Superior temporal gyrus (tissue), 1 donor: ENCODE results near the gene CBFA2T3.

ENCODE experiments used
- DNase-seq: peaks from one replicate; pipeline ENCODE4 v3.0.0-alpha.2; 2016; ENCODE audit errors: extremely low spot score

Gene CBFA2T3

DNA sequence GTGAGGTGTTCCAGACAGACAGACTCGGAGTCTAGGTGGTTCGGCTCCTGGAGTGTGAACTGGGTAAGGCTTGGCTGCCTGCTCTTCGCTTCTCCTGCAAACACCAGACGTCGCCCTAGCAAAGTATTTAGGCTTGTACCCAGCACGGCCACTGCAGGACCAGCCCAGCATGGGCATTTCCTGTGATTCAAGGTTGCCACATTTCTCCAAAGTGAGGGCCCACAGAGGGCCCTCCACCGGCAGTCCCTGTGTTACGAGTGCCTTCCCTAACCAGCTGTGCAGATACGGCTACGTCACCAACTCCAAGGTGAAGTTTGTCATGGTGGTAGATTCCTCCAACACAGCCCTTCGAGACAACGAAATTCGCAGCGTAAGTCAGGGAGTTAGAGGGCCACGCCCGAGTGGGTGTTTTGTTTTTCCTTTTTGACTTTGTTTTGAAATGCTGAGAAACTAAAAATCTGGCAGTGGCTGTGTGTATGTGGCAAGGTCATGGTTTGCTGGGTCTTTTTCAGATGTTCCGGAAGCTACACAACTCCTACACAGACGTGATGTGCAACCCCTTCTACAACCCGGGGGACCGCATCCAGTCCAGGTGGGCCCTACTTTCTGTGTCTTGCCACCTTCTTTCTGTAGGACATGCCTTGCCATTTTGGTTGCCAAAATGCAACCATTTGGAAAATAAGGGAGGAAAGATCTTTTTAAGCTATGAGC, 117.5 kb downstream of the CBFA2T3 start:
- DNase-seq: no peak

DNA sequence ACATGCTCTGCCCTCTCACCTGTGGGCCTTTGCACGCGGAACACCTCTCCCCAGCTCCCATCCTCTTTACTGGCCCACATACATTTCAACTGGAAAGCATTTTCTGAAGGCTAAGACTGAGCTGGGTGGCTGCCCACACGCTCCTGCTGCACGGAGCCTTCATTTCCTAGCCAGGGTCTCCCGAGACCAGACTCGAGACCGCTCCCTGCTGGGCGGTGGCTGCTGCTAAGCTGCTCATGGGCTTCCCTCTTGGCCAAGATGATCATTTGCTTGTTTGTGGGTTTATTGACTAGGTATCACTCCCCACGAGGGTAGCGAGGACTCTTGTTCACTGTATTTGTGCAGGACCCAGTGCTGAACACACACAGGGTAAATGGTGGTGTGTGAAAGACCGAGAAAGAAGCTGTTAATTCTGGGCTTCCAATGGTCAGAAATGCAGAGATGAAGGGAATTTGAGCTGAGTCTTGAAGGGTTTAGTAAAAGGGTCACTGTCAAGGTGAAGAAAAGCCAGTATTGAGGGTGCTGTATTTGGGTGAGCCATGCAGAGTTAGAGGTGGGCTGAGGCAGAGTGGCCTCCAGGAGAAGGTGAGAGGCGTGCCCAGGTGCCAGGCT, 119.2 kb downstream of the CBFA2T3 start:
- peak; percentile 88 for DNase-seq

DNA sequence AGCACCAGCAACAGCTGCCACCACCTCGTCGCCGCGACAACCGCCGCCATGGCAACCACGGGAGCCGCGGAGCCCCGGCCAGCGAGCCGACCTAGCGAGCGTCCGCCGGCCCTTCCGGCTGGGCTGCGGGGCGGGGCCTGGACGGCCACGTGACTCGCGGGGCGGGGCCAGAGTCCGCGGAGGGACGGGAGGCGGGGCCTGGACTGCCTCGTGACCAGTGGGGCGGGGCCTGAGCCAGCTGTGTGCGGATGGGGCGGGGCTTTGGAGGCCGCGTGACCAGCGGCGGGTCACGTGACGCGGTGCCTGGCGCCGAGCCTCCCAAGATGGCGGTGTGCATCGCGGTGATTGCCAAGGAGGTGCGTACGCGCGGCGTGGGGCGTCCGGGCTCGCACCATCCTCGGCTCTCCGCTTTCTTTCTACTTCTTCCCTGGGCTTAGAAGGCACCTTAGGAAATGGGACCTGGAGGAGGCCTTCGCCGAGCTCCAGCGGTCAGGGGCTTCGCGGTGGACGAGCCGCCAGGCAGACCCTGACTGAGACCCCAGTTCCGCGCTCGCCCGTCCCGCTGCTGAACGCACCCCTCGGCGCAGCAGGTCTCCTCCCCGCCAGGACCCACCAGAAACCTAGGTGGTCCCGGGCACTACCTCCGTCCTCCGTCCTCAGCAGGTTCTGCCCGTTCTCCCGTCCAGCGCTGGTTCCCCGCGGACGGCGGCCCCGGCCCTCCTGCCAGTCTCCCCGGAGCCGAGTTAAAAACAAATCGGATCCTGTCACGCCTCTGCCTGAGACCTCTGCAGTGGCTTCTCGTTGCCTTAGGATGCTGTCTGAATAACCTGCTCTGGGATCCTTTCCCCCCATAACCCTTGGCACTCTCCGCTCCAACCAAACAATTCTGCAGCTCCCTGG, 119.9 kb downstream of the CBFA2T3 start, which contains the start of the genes GALNS and TRAPPC2L:
Gene GALNS (minus strand): TSS at position 120 of the 900 bp plus-strand sequence. CDS start 70 bp downstream, at position 50.
Gene TRAPPC2L (plus strand): TSS at position 300 of the 900 bp plus-strand sequence. CDS start 24 bp downstream, at position 324.
- DNase-seq: peak; percentile 97

DNA sequence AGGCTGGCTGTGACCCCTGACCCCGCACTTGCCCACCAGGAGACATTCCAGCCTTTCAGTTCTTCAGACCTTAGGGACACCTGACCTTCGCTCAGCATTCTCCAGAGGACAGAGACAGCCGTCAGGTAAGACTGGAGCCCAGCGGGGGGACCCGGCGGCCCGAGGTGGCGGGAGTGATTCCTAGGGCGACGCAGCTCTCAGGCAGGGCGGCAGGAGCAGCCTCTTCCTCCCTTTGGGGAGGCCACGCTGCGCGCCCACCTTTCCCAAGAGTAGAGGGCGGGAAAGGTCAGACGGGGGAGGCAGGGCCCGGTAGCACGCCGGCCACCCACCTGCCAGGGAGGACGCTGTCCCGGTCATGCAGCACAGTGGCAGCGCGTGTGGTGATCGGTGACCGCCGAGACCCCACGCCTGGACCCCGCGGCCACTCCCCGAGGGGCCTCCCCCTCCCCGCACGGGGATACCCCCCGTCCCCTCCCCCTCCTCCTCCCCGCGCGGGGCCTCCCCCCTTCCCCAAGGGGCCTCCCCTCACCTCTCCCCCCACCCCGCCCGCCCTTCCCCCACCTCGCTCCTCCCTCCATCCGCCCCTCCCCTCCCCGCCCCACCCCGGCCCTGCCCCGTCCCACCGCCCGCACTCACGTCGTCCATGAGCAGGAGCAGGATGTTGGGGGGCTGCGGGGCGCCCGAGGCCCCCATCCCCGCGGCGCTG, 120.7 kb downstream of the CBFA2T3 start:
- no peak for DNase-seq

DNA sequence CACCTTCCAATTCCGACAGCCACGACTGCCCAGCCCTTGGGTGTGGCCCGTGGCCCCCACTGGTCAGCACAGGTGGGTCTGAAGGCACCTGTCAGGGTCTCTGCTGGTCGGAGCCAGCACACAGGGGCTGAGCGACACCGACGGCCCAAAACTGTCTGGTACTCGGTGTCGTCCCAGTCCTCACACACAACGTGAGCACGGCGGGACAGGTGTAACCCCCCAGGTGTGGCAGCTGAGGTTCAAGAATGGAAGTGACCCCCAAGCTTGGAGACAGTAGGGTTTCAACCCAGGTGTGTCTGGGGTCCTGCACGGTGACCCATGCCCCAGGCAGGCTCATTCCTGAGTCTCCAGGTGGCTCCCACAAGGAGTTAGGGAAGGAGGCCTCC, 121.3 kb downstream of the CBFA2T3 start:
- no peak for DNase-seq

GRCh38 chr16:88855176-88855575, 121.8 kb downstream of the CBFA2T3 start:
- peak; percentile 9 for DNase-seq

- no peak for DNase-seq
Measured at GRCh38 chr16:88854306-88855111, 122.5 kb downstream of the CBFA2T3 start.

DNA sequence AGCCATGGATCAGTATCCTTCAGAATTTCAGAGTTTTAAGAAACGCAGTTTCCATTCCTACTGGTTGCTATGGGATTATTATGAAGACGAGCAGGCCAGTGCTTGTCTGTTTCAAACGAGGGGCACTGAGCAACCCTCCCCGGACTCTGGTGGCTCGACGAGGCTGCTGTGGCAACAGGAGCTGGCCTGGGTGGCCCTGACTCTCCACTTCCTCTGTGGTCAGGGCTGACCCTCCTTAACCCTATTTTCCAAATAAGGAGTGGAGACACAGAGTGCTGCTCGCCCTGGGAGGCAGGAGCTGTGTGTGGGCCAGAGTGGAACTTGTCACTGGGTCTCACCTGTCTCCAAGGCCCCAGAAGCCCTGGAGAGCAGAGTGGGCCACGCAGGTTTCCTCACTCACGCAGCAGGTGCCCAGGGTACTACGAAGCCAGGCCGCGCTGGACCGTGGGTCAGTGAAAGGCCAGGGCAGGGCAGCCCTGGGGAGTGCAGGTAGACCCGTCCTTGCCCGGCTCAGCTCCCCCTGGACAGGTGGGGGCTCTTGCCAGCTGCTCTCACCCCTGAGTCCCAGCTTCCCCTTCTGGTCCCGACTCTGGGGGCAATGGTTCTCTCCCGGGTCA, 123.6 kb downstream of the CBFA2T3 start:
- DNase-seq: no peak

GRCh38 chr16:88851616-88852015, 125.4 kb downstream of the CBFA2T3 start:
- DNase-seq: no peak

GRCh38 chr16:88850531-88851199, 126.3 kb downstream of the CBFA2T3 start:
- DNase-seq: no peak

GRCh38 chr16:88848557-88848956, 128.4 kb downstream of the CBFA2T3 start:
- no peak for DNase-seq

DNA sequence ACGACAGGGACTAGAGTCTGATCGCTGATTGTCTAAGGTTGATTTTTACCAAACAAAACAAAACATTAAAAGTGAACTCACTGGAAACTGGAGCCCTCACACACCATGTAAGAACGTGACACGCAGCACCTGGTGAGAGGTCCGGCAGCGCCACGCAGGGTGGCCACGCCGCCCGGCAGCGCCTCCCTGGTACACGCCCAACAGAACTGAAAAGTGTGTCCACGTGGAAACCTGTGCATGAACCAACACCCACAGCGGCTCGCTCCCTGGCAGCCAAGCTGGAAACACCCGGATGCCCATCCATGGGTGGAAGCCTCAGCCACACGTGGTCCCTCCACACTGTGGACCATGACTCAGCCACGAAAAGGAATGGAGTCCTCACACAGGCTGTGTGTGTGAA, 129.4 kb downstream of the CBFA2T3 start:
- no peak for DNase-seq

- no peak for DNase-seq
Measured at GRCh38 chr16:88846088-88846487, 130.9 kb downstream of the CBFA2T3 start.

GRCh38 chr16:88844419-88845036, 132.5 kb downstream of the CBFA2T3 start:
- DNase-seq: peak; percentile 8

- DNase-seq: no peak
Measured at GRCh38 chr16:88843256-88843655, 133.8 kb downstream of the CBFA2T3 start.

- DNase-seq: no peak
Measured at GRCh38 chr16:88842806-88843205, 134.2 kb downstream of the CBFA2T3 start.

DNA sequence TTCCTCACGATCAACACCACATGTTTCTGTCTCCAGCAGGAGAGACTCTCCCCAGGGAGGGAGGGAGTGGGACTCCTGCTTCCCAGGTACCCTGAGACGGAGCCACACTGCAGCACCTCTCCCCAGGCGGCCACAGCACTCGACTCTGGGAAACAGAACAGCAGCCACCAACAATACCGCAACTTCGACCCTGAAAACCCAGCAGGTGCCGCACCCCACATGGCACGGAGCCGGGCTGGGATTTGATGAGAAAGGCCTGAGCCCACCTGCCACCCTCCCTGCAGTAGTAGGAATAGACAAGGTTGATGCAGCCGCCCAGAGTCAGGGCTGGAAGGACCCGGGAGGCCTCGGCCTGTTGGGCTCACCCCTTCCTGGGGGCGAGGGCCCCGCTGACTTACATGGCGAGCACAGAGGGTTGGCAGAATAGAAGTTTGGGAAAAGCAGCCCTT, 134.7 kb downstream of the CBFA2T3 start:
- DNase-seq: no peak

DNA sequence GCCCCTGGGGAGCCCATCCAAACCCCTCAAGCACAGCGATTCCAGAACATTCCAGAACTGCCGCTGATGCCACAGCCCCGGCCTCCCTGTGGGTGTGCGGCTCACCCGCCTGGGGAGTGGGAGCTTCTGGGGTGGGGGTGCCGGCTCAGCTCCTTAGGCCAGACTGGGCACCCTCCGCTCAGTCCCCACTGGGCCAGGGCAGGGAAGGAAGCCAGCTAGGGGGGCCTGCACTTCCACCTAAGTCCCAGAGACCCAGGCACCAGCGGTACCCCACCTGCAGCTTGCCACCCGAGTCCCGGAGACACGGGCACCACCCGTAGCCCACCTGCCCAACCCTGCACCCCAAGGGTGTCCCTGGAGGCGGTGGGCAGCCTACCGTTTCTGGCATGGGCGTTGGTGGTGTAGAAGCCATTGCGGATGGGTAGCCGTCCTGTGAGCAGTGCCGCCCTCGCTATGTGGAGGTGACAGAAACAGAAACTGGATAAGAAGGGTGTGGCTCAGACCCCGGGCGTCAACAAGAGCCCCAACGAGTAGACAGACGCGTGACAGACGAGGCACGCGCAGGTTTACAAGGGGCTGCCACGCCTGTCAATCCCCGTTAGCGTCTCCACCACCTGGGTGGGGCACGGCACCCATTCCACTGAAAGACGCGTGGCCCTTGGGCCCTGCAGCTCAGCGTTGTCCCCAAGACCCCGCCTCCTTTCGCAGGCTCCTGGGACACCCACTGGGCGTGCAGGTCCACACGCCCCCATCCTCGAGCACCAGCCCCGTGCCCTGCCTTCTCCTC, 135.3 kb downstream of the CBFA2T3 start:
- DNase-seq: no peak
